ENCODE measurements around the gene TCERG1L. TPM values are rescaled to one million over a fixed set of nuclear protein-coding genes. Genes with fewer than 3 reads are reported as not detected.
A peak's percentile ranks its signal among the peaks of the same experiment; 100 is the strongest.

TCERG1L gene
- total and polyA plus RNA-seq, 4 donors = 0.02 to 0.09 (median 0.08) TPM; not detected in 1

- DNase-seq (no peak), ATAC-seq (ENCODE audit: insufficient read depth, low FRiP score) (no peak)
- WGBS, 2 donors = 74 to 79% methylated on average over 18 of the region's 18 CpGs
- no peak overlapping the region for H3K4me3 ChIP-seq
- no peaks in the 10 kb centered on the region for H3K9me3 ChIP-seq (ENCODE audit: control insufficient read depth in 4 of 4, insufficient read depth in 3 of 4, low read length in 3 of 4)
- no peaks in the 10 kb centered on the region for H3K36me3 ChIP-seq (ENCODE audit: control insufficient read depth in 4 of 4, insufficient read depth in 4 of 4, low read length in 4 of 4)
- no peak for TF ChIP-seq CTCF (IDR thresholded peaks at IDR 0.05; ENCODE audit: control extremely low read depth, extremely low read depth)
- H3K27ac ChIP-seq (ENCODE audit: low read depth in 1 of 2, low read length in 1 of 2) = no peak overlapping the region
- no peak overlapping the region for H3K9ac ChIP-seq (ENCODE audit: insufficient read depth in 1 of 2, low read length in 2 of 2)
- H3K27me3 ChIP-seq (ENCODE audit: control insufficient read depth in 3 of 3, insufficient read depth in 3 of 3, low read length in 2 of 3) = peaks cover 0 to 10% (median 0%) of the 10 kb centered on the region in 3 donors
- peaks cover 0 to 2% (median 0%) of the 10 kb centered on the region in 5 donors for H3K4me1 ChIP-seq (ENCODE audit: control insufficient read depth in 5 of 5, insufficient read depth in 5 of 5, low read length in 5 of 5)
Measured at GRCh38 chr10:131142517-131143380, 168.8 kb downstream of the TCERG1L start.

- peaks cover 0 to 10% (median 0%) of the 10 kb centered on the region in 3 donors for H3K27me3 ChIP-seq (ENCODE audit: control insufficient read depth in 3 of 3, insufficient read depth in 3 of 3, low read length in 2 of 3)
- no peaks in the 10 kb centered on the region for H3K36me3 ChIP-seq (ENCODE audit: control insufficient read depth in 4 of 4, insufficient read depth in 4 of 4, low read length in 4 of 4)
- no peak overlapping the region for H3K4me3 ChIP-seq
- H3K9ac ChIP-seq (ENCODE audit: insufficient read depth in 1 of 2, low read length in 2 of 2) = no peak overlapping the region
- peak in 2 of 3 donors; percentile 15 to 23 for DNase-seq
- H3K9me3 ChIP-seq (ENCODE audit: control insufficient read depth in 4 of 4, insufficient read depth in 3 of 4, low read length in 3 of 4) = no peaks in the 10 kb centered on the region
- peaks cover 0 to 2% (median 0%) of the 10 kb centered on the region in 5 donors for H3K4me1 ChIP-seq (ENCODE audit: control insufficient read depth in 5 of 5, insufficient read depth in 5 of 5, low read length in 5 of 5)
- no peak for ATAC-seq (ENCODE audit: insufficient read depth, low FRiP score)
- no peak overlapping the region for H3K27ac ChIP-seq (ENCODE audit: low read depth in 1 of 2, low read length in 1 of 2)
- WGBS, 2 donors = 71 to 84% methylated on average over 15 of the region's 15 CpGs
- TF ChIP-seq CTCF (IDR thresholded peaks at IDR 0.05; ENCODE audit: control extremely low read depth, extremely low read depth) = no peak
Measured at GRCh38 chr10:131141645-131142516, 169.6 kb downstream of the TCERG1L start.

- no peak for ATAC-seq (ENCODE audit: insufficient read depth, low FRiP score)
Measured at GRCh38 chr10:131141207-131141606, 170.3 kb downstream of the TCERG1L start.

More at GRCh38 chr10:131141207-131141606, 170.3 kb downstream of the TCERG1L start:
- no peak for DNase-seq
- no peak overlapping the region for H3K4me3 ChIP-seq
- no peak overlapping the region for H3K27ac ChIP-seq (ENCODE audit: low read depth in 1 of 2, low read length in 1 of 2)
- no peaks in the 10 kb centered on the region for H3K4me1 ChIP-seq (ENCODE audit: control insufficient read depth in 5 of 5, insufficient read depth in 5 of 5, low read length in 5 of 5)
- WGBS, 2 donors = 85 to 91% methylated on average over 7 of the region's 7 CpGs
- no peak for TF ChIP-seq CTCF (IDR thresholded peaks at IDR 0.05; ENCODE audit: control extremely low read depth, extremely low read depth)
- H3K9ac ChIP-seq (ENCODE audit: insufficient read depth in 1 of 2, low read length in 2 of 2) = no peak overlapping the region
- no peaks in the 10 kb centered on the region for H3K36me3 ChIP-seq (ENCODE audit: control insufficient read depth in 4 of 4, insufficient read depth in 4 of 4, low read length in 4 of 4)
- H3K27me3 ChIP-seq (ENCODE audit: control insufficient read depth in 3 of 3, insufficient read depth in 3 of 3, low read length in 2 of 3) = peaks cover 0 to 10% (median 0%) of the 10 kb centered on the region in 3 donors
- H3K9me3 ChIP-seq (ENCODE audit: control insufficient read depth in 4 of 4, insufficient read depth in 3 of 4, low read length in 3 of 4) = no peaks in the 10 kb centered on the region

Data from lung (tissue), 12 donors.